Neutrophil (primary cell): ENCODE results near the gene RPL37A.

ENCODE experiments used
- H3K27ac ChIP-seq: fragments of 200-600 bp; sonication (generic); 2 replicates; pipeline ENCODE4 v1.5.1; 2016; ENCODE audit warnings: mild to moderate bottlenecking, moderate library complexity
- H3K27me3 ChIP-seq: fragments of 200-600 bp; sonication (generic); 2 replicates; pipeline ENCODE4 v1.6.0; 2016; ENCODE audit warnings: mild to moderate bottlenecking
- H3K36me3 ChIP-seq: fragments of 200-600 bp; sonication (generic); 2 replicates; pipeline ENCODE4 v1.5.1; 2017
- H3K4me1 ChIP-seq, 2 experiments: fragments of 200-600 bp in 1 of 2; sonication (generic) in 1 of 2; 1 replicate in 1 of 2; 2 replicates in 1 of 2; pipeline versions ENCODE4 v1.5.1 to v1.6.1; 2013 to 2016; ENCODE audit warnings: low read depth in 1 of 2, low read length in 1 of 2, mild to moderate bottlenecking in 1 of 2, moderate library complexity in 1 of 2; ENCODE audit not compliant: control insufficient read depth in 1 of 2, insufficient read depth in 1 of 2
- H3K4me3 ChIP-seq, 2 experiments: fragments of 200-600 bp in 1 of 2; sonication (generic) in 1 of 2; 1 replicate in 1 of 2; 2 replicates in 1 of 2; pipeline ENCODE4 v1.5.1; 2013 to 2016; ENCODE audit warnings: low read depth in 1 of 2, low read length in 1 of 2, mild to moderate bottlenecking in 1 of 2, moderate library complexity in 1 of 2
- H3K9me3 ChIP-seq: fragments of 200-600 bp; sonication (generic); 2 replicates; pipeline ENCODE4 v1.5.1; 2016
- CTCF ChIP-seq: fragments of 200-600 bp; sonication (generic); IDR thresholded peaks from 2 replicates; pipeline ENCODE4 v1.5.1; 2016; ENCODE audit warnings: antibody characterized with exemption

Gene RPL37A

GRCh38 chr2:216537366-216537765 lies 38.7 kb downstream of the RPL37A start:
- H3K4me1 ChIP-seq: peaks cover 0 to 6% of the 10 kb centered on the region in 2 experiments
- no peak for TF ChIP-seq CTCF

DNA sequence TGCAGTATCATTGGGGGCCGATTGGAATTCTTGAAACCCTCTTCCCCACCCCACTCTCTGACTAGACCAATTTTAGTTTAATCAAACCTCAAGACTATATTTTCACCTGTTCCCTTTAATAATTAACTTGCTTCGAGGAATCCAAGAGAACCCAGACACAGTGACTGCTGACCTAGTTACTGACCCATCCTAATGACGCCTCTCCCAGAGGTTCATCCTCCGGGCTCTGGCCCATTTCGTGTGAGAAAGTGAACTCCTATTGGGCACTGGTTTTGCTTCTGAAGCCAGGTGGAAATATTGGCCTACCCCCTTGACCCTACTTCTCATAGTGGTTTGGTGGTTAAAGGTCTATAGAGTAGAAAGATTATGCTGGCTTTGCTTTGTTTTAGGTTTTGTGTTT lies 39.9 kb downstream of the RPL37A start:
- no peak for TF ChIP-seq CTCF
- H3K9me3 ChIP-seq: no peaks in the 10 kb centered on the region
- H3K4me1 ChIP-seq: peaks cover 0 to 6% of the 10 kb centered on the region in 2 experiments
- H3K27me3 ChIP-seq: no peaks in the 10 kb centered on the region
- H3K27ac ChIP-seq: no peak overlapping the region
- H3K4me3 ChIP-seq: no peak overlapping the region
- H3K36me3 ChIP-seq: no peaks in the 10 kb centered on the region

More at GRCh38 chr2:216537366-216537765, 38.7 kb downstream of the RPL37A start:
- Histone ChIP-seq H3K36me3 (no peaks in the 10 kb centered on the region), H3K4me3 (no peak overlapping the region), H3K27ac (no peak overlapping the region), H3K27me3 (no peaks in the 10 kb centered on the region), H3K9me3 (no peaks in the 10 kb centered on the region)

GRCh38 chr2:216539120-216539519 lies 40.5 kb downstream of the RPL37A start:
- H3K27me3 ChIP-seq: no peaks in the 10 kb centered on the region
- no peak for TF ChIP-seq CTCF
- H3K36me3 ChIP-seq: no peaks in the 10 kb centered on the region
- no peak overlapping the region for H3K4me3 ChIP-seq
- H3K9me3 ChIP-seq: no peaks in the 10 kb centered on the region
- no peak overlapping the region for H3K27ac ChIP-seq
- peaks cover 0 to 6% of the 10 kb centered on the region in 2 experiments for H3K4me1 ChIP-seq

DNA sequence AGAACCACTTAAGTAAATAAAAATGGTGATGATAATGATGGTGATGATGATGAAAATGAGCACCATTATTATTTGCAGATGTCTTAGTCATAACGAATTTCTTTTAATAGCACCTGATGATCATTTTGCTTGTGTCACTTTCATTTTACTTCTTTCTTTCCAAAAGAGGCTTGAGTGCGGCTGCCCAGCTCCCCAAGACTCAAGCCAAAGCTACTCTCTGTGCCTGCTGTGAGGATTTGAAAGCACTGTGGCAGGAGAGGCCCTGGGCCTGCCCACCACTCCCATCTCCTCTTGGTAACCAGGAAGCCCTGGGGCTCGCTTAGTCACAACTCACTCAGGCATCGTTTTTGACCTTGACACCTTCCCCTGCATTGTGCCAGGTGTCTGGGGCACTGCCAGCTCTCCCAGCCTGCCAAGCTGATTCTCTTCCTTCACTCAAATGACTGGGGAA lies 41.2 kb downstream of the RPL37A start:
- H3K36me3 ChIP-seq: no peaks in the 10 kb centered on the region
- no peak overlapping the region for H3K27ac ChIP-seq
- TF ChIP-seq CTCF: no peak
- H3K9me3 ChIP-seq: no peaks in the 10 kb centered on the region
- H3K4me1 ChIP-seq: peaks cover 0 to 6% of the 10 kb centered on the region in 2 experiments
- no peak overlapping the region for H3K4me3 ChIP-seq
- H3K27me3 ChIP-seq: peaks cover 6% of the 10 kb centered on the region

DNA sequence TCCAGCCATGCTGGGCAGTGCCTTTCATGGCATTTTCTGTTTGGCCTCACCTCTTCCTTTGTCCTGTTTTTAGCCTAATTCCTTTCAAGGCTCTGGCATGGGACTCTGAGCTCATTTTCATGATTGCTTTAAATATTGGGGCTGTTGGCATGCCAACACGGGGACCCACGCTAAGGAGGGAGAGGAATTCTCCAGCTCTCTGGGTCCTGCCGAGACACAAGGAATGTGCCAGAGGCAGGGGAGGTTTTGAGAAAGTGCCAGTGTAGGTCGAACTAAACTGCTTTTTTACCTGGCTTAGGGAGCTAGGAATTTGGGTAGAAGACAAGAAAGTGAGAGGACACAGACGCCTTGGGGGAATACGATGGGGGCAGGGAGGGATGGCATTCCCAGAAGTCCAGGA lies 42.3 kb downstream of the RPL37A start:
- Histone ChIP-seq H3K36me3 (no peaks in the 10 kb centered on the region), H3K9me3 (no peaks in the 10 kb centered on the region), H3K4me3 (no peak overlapping the region), H3K4me1 (peaks cover 0 to under 1% of the 10 kb centered on the region in 2 experiments), H3K27me3 (peaks cover 17% of the 10 kb centered on the region), H3K27ac (no peak overlapping the region)
- TF ChIP-seq CTCF: no peak

- Histone ChIP-seq H3K27ac (no peak overlapping the region), H3K36me3 (no peaks in the 10 kb centered on the region), H3K27me3 (peaks cover 23% of the 10 kb centered on the region), H3K4me1 (no peaks in the 10 kb centered on the region), H3K9me3 (no peaks in the 10 kb centered on the region), H3K4me3 (no peak overlapping the region)
- no peak for TF ChIP-seq CTCF
Measured at GRCh38 chr2:216541505-216541904, 42.9 kb downstream of the RPL37A start.
